A549 (cell line): Measurements from ENCODE around the gene TRIM47. TPM values are rescaled to one million over a fixed set of nuclear protein-coding genes. Genes with fewer than 3 reads are reported as not detected.

ENCODE experiments used
- ATAC-seq, 2 experiments: fragments of 200-7000 bp in 1 of 2; fragments of >200 bp in 1 of 2; cut with Nextera tagmentation in 1 of 2; cut with Tn5 transposase in 1 of 2; 3 replicates each; pipeline versions ENCODE4 v1.8.0 to v1.9.1; 2018 to 2020; ENCODE audit warnings: mild to moderate bottlenecking in 1 of 2, moderate library complexity in 1 of 2
- CTCF ChIA-PET: fragments of 300-600 bp; sonication (Branson Sonifier 250); formaldehyde crosslinking; extraction: SDS; loops from one replicate; lab custom pipeline; 2021; ENCODE audit warnings: antibody characterized with exemption, inconsistent platforms; lab: Yijun Ruan, JAX
- POLR2A ChIA-PET: fragments of 350-600 bp; formaldehyde crosslinking; extraction: SDS; loops from one replicate; lab custom pipeline; 2021; ENCODE audit warnings: antibody characterized with exemption, inconsistent platforms; lab: Yijun Ruan, JAX
- DNase-seq, 2 experiments: peaks; one replicate each; pipeline versions ENCODE4 v3.0.0 to v3.0.0-alpha.2; 2011 to 2016; ENCODE audit warnings: low read depth in 1 of 2, low spot score in 1 of 2
- FAIRE-seq: peaks from 2 replicates; lab custom pipeline; 2011; peaks lifted over from hg19 to GRCh38; lab: Jason Lieb, UNC
- H3K27ac ChIP-seq, 2 experiments: fragments of >200 bp; sonication (Bioruptor Twin); formaldehyde crosslinking; 3 replicates each; pipeline ENCODE4 v1.5.1; 2016 to 2017
- H3K4me1 ChIP-seq: fragments of >200 bp; sonication (Bioruptor Twin); formaldehyde crosslinking; 3 replicates; pipeline ENCODE4 v1.6.1; 2016
- H3K4me2 ChIP-seq: fragments of >200 bp; sonication (Bioruptor Twin); formaldehyde crosslinking; 3 replicates; pipeline ENCODE4 v1.6.1; 2016
- H3K4me3 ChIP-seq: fragments of >200 bp; sonication (Bioruptor Twin); formaldehyde crosslinking; 3 replicates; pipeline ENCODE4 v1.5.1; 2016
- H3K9me3 ChIP-seq: fragments of >200 bp; sonication (Bioruptor Twin); formaldehyde crosslinking; 3 replicates; pipeline ENCODE4 v1.6.1; 2016
- BHLHE40 ChIP-seq: IDR thresholded peaks from 2 replicates; pipeline ENCODE4 v1.6.1; 2012; ENCODE audit warnings: low read depth, low read length, inconsistent platforms
- ESRRA ChIP-seq: fragments of 150-350 bp; IDR thresholded peaks from 2 replicates; pipeline ENCODE4 v1.6.1; 2014; ENCODE audit warnings: mild to moderate bottlenecking, low read length, borderline replicate concordance
- FOSB ChIP-seq: fragments of 250-450 bp; sonication (Bioruptor Pico); IDR thresholded peaks from 2 replicates; pipeline ENCODE4 v1.5.0; 2020; ENCODE audit warnings: mild to moderate bottlenecking, moderate library complexity
- FOSL2 ChIP-seq, 2 experiments: fragments of 450-650 bp in 1 of 2; fragments of >200 bp in 1 of 2; sonication (Bioruptor Twin) in 1 of 2; formaldehyde crosslinking; IDR thresholded peaks; 2 replicates each; pipeline versions ENCODE4 v1.5.0 to v1.6.1; 2016 to 2020; ENCODE audit warnings: mild to moderate bottlenecking in 1 of 2, moderate library complexity in 1 of 2
- FOXS1 ChIP-seq: fragments of 250-450 bp; sonication (Bioruptor Pico); IDR thresholded peaks from 2 replicates; pipeline ENCODE4 v1.5.0; 2020; ENCODE audit warnings: mild to moderate bottlenecking, moderate library complexity
- HES2 ChIP-seq: fragments of >200 bp; sonication (Bioruptor Twin); formaldehyde crosslinking; IDR thresholded peaks from 2 replicates; pipeline ENCODE4 v1.6.1; 2016
- HOXB13 ChIP-seq: fragments of 250-450 bp; sonication (Bioruptor Pico); IDR thresholded peaks from 2 replicates; pipeline ENCODE4 v1.5.0; 2020; ENCODE audit warnings: low read depth, mild to moderate bottlenecking, moderate library complexity
- PBX3 ChIP-seq: IDR thresholded peaks from 2 replicates; pipeline ENCODE4 v1.6.1; 2012
- POLR2A ChIP-seq: IDR thresholded peaks from 2 replicates; pipeline ENCODE4 v1.6.1; 2012; ENCODE audit warnings: mild to moderate bottlenecking, low read length
- RCOR1 ChIP-seq: fragments of 150-350 bp; IDR thresholded peaks from 2 replicates; pipeline ENCODE4 v1.6.1; 2014; ENCODE audit warnings: antibody characterized with exemption, low read length, low read depth
- RFX5 ChIP-seq: fragments of 450-650 bp; IDR thresholded peaks from 2 replicates; pipeline ENCODE4 v1.7.1; 2014; ENCODE audit warnings: antibody characterized with exemption, mild to moderate bottlenecking, moderate library complexity
- SMC3 ChIP-seq: fragments of >200 bp; sonication (Bioruptor Twin); formaldehyde crosslinking; IDR thresholded peaks from 3 replicates; pipeline ENCODE4 v1.6.1; 2018; ENCODE audit warnings: inconsistent platforms
- USF2 ChIP-seq: fragments of 450-650 bp; IDR thresholded peaks from 2 replicates; pipeline ENCODE4 v1.6.1; 2014; ENCODE audit warnings: antibody characterized with exemption
- ZFP36 ChIP-seq: fragments of 450-650 bp; IDR thresholded peaks from 2 replicates; pipeline ENCODE4 v1.6.1; 2014; ENCODE audit warnings: borderline replicate concordance; ENCODE audit not compliant: partially characterized antibody
- ZNF302 ChIP-seq: fragments of 250-450 bp; sonication (Bioruptor Pico); IDR thresholded peaks from 2 replicates; pipeline ENCODE4 v1.9.0; 2021; ENCODE audit warnings: inconsistent platforms, mild to moderate bottlenecking, moderate library complexity
- WGBS: methylation state at CpG from one replicate; pipeline ENCODE4 v1.1.6; 2017; ENCODE audit errors: missing lambda C conversion rate; 5-methylcytosine and 5-hydroxymethylcytosine counted together
- polyA plus RNA-seq, 4 experiments: library from polyadenylated mRNA; depleted of rRNA in 3 of 4; stranded (reverse); fragments of >200 nt; fragmentation: RNase III in 1 of 4; extraction: RNeasy Plus Mini Kit Qiagen cat#74134 plus additional on column Dnase treatment in 1 of 4; gene quantifications; 2 replicates in 3 of 4; 3 replicates in 1 of 4; pipeline ENCODE4 v1.2.3, GENCODE V29; 2011 to 2017

The TRIM47 gene
- polyA plus RNA-seq, 2 of the 4 experiments (the other 2 are of a cell fraction) = 19.6 to 46.6 TPM

- peak overlapping the region; percentile 92 to 94 for H3K27ac ChIP-seq
- H3K9me3 ChIP-seq = no peaks in the 10 kb centered on the region
- peak overlapping the region; percentile 93 for H3K4me2 ChIP-seq
- DNase-seq (no peak), FAIRE-seq (no peak), ATAC-seq (peak; percentile 2 to 4; a peak in 4 of 6 replicates)
- H3K4me1 ChIP-seq = peaks cover 43% of the 10 kb centered on the region
- ChIA-PET CTCF (interaction anchor here (0.8 to 22.8 kb wide), 17 partner anchors 9 to 196 kb away, joined by 3 to 513 read pairs (median 5); partner anchors contain the start of genes GALK1, MRPL38, TRIM65 and WBP2), POLR2A (interaction anchor here (0.6 to 4.9 kb wide), 5 partner anchors 20 to 104 kb away, joined by 5 to 52 read pairs (median 27); partner anchors contain the start of genes ACOX1, TEN1, TRIM65 and WBP2)
- TF ChIP-seq RFX5 (0 out of 2 replicates have a peak, but pooled peaks have one; percentile 17), PBX3 (0 out of 2 replicates have a peak, but pooled peaks have one; percentile 56), SMC3 (no peak)
- H3K4me3 ChIP-seq = peak overlapping the region; percentile 85
- WGBS = 27% methylated on average over 5 of the region's 5 CpGs
Observed at GRCh38 chr17:75875940-75876189, 2.5 kb downstream of the TRIM47 start.

- DNase-seq = no peak
- TF ChIP-seq USF2 = no peak
- TF ChIP-seq FOSL2 (IDR thresholded peaks at IDR 0.05) = no peak
- TF ChIP-seq FOSL2 (CRISPR knock-in tag; IDR thresholded peaks at IDR 0.05) = peak; percentile 84
- no peak for FAIRE-seq
- 37% methylated on average over 14 of the region's 18 CpGs for WGBS
- no peak for ATAC-seq
- Histone ChIP-seq H3K4me3 (peak overlapping the region; percentile 85; the same call in 1 of the 3 replicates), H3K9me3 (no peaks in the 10 kb centered on the region), H3K4me1 (peaks cover 43% of the 10 kb centered on the region), H3K27ac (peak overlapping the region; percentile 92 to 94), H3K4me2 (peak overlapping the region; percentile 93)
- CTCF ChIA-PET = interaction anchor here (0.8 to 22.8 kb wide), 17 partner anchors 8 to 195 kb away, joined by 3 to 513 read pairs (median 5); partner anchors contain the start of genes GALK1, MRPL38, TRIM65 and WBP2
- POLR2A ChIA-PET = interaction anchor here (0.6 to 4.9 kb wide), 5 partner anchors 20 to 104 kb away, joined by 5 to 52 read pairs (median 27); partner anchors contain the start of genes ACOX1, TEN1, TRIM65 and WBP2
Observed at GRCh38 chr17:75875182-75875939, 3.0 kb downstream of the TRIM47 start.

- CTCF ChIA-PET = interaction anchor here (0.6 to 22.8 kb wide), 14 partner anchors 7 to 421 kb away, joined by 3 to 513 read pairs (median 4); partner anchors contain the start of genes GALK1, MRPL38, TRIM65 and WBP2
- no peak for FAIRE-seq
- Histone ChIP-seq H3K27ac (peak overlapping the region; percentile 92 to 94; a peak in 5 of 6 replicates), H3K4me2 (no peak overlapping the region), H3K9me3 (no peaks in the 10 kb centered on the region), H3K4me1 (peaks cover 51% of the 10 kb centered on the region)
- ATAC-seq = no peak
- POLR2A ChIA-PET = interaction anchor here (2.3 to 4.5 kb wide), 2 partner anchors 19 to 95 kb away, joined by 11 to 27 read pairs; partner anchors contain the start of gene WBP2
- DNase-seq = no peak
- WGBS = 94% methylated on average over 38 of the region's 38 CpGs
- TF ChIP-seq FOXS1 (CRISPR knock-in tag) = no peak
- TF ChIP-seq POLR2A = 0 out of 2 replicates have a peak, but pooled peaks have one; percentile 6
- TF ChIP-seq, all 56 proteins: peak for 1
- no peak overlapping the region for H3K4me3 ChIP-seq
Observed at GRCh38 chr17:75874323-75875181, 3.8 kb downstream of the TRIM47 start.

GRCh38 chr17:75873587-75874322, 4.6 kb downstream of the TRIM47 start:
- no peak overlapping the region for H3K4me2 ChIP-seq
- FAIRE-seq = no peak
- H3K4me1 ChIP-seq = peaks cover 53% of the 10 kb centered on the region
- ChIA-PET CTCF (interaction anchor here (0.6 to 22.8 kb wide), 13 partner anchors 16 to 422 kb away, joined by 3 to 513 read pairs (median 3); partner anchors contain the start of genes GALK1, ITGB4, MRPL38 and TRIM65), POLR2A (interaction anchor here (2.3 to 4.5 kb wide), 2 partner anchors 18 to 94 kb away, joined by 11 to 27 read pairs; partner anchors contain the start of gene WBP2)
- TF ChIP-seq HOXB13 (no peak), BHLHE40 (no peak), ZNF302 (no peak), FOSB (CRISPR knock-in tag) (no peak), RCOR1 (no peak), ZFP36 (no peak), ESRRA (no peak), HES2 (no peak)
- H3K4me3 ChIP-seq = no peak overlapping the region
- H3K27ac ChIP-seq = peak overlapping the region; percentile 68 to 85; a peak in 5 of 6 replicates
- no peak for ATAC-seq
- 66% methylated on average over 11 of the region's 11 CpGs for WGBS
- H3K9me3 ChIP-seq = no peaks in the 10 kb centered on the region
- DNase-seq = no peak
